GM12891 (cell line): ENCODE results near the gene HEYL.

Experiments
- POLR2A ChIP-seq: IDR thresholded peaks from 2 replicates; pipeline ENCODE4 v1.6.1; 2011; ENCODE audit warnings: low read depth, low read length, control low read depth
- POLR2AphosphoS5 ChIP-seq: IDR thresholded peaks from 2 replicates; pipeline ENCODE4 v1.6.1; 2011; ENCODE audit warnings: low read depth, low read length, control low read depth

DNA sequence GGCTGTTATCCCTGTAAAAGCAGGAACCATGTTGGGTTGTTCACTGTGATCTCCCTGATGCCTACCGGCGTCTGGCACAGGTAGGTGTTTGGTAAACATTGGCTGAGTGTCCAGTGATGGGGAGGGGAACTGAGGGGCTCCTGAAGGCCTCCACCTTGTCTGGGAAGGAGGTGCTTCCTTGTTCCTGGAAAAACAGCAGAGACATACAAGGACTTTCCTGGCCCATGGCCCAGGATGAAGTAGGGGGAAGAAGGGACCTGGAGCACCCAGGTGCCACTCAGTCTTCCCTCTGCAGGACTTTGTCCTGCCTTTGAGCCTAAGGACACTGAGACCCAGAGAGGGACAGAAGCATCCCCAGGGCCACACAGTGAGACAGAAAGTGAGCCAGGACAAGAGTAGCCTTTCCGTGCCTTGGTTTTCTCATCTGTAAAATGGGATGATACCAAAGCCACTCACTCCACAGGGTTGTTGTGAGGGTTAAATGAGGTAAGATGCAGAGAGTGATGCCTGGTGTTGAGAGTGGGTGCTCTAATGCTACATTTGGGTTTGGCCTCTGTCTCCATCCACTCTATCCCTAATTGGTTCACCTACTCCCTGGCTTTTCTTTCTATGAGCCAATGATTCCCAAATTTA, 6.1 kb upstream of the HEYL start:
- no peak for TF ChIP-seq POLR2A
- no peak for TF ChIP-seq POLR2AphosphoS5
